ENCODE measurements around the gene HEMGN. TPM values are rescaled to one million over a fixed set of nuclear protein-coding genes. Genes with fewer than 3 reads are reported as not detected.
"Not testable (repeated sequence)": the region's sequence is repeated elsewhere in the genome, so short reads cannot be mapped to it uniquely, and the experiment has no call there.

The HEMGN gene
- total and polyA plus RNA-seq, 2 of the 8 experiments (the other 6 are each of a cell fraction or from before 2014, with no cell fraction given): not detected

DNA sequence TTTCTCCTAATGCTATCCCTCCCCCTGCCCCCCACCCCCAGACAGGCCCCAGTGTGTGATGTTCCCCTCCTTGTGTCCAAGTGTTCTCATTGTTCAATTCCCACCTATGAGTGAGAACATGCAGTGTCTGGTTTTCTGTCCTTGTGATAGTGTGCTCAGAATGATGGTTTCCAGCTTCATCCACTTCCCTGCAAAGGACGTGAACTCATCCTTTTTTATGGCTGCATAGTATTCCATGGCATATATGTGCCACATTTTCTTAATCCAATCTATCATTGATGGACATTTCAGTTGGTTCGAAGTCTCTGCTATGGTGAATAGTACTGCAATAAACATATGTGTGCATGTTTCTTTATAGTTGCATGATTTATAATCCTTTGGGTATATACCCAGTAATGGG lies 7.5 kb upstream of the HEMGN start:
- H3K9me3 ChIP-seq (ENCODE audit: insufficient read depth in 2 of 2, low read depth in 1 of 2, low read length in 1 of 2); H3K79me2 ChIP-seq (ENCODE audit: control insufficient read depth in 1 of 2, insufficient read depth in 2 of 2, low read length in 2 of 2); H2AFZ ChIP-seq (ENCODE audit: low read length); H3K27ac ChIP-seq (ENCODE audit: low read depth, low read length); H3K23ac ChIP-seq (ENCODE audit: insufficient read length); H2BK120ac ChIP-seq (replicated peaks; ENCODE audit: low read depth, low read length); H2BK15ac ChIP-seq (ENCODE audit: low read length); H2AK5ac ChIP-seq (ENCODE audit: low read depth, low read length); H4K20me1 ChIP-seq (replicated peaks in 1 of 2; ENCODE audit: control insufficient read depth in 1 of 2, insufficient read depth in 2 of 2, low read length in 2 of 2); H2BK5ac ChIP-seq (ENCODE audit: low read depth, low read length); H3K4me1 ChIP-seq (replicated peaks in 1 of 4; ENCODE audit: control insufficient read depth in 3 of 4, insufficient read depth in 4 of 4, low read length in 3 of 4); H3K36me3 ChIP-seq (ENCODE audit: control insufficient read depth in 2 of 4, insufficient read depth in 4 of 4, low read length in 3 of 4); H3K23me2 ChIP-seq (ENCODE audit: low read depth, low read length); H4K91ac ChIP-seq (replicated peaks; ENCODE audit: insufficient read length, low read length); H4K8ac ChIP-seq (ENCODE audit: extremely low read depth, insufficient read depth, low read length); DNase-seq (ENCODE audit: low read depth in 1 of 2, low spot score in 2 of 2); CTCF ChIA-PET (ENCODE audit: partially characterized antibody); H3K79me1 ChIP-seq (ENCODE audit: low read depth, low read length); H2BK20ac ChIP-seq (ENCODE audit: low read length); H3K56ac ChIP-seq (replicated peaks; ENCODE audit: insufficient read length, low read depth, low read length); FAIRE-seq; H3K4ac ChIP-seq (replicated peaks; ENCODE audit: insufficient read length, low read depth, low read length); H3K4me2 ChIP-seq (ENCODE audit: insufficient read depth in 1 of 2, low read depth in 2 of 2, low read length in 2 of 2); H2BK12ac ChIP-seq (ENCODE audit: low read depth, low read length); H4K5ac ChIP-seq (ENCODE audit: insufficient read length, low read depth, low read length); H3K4me3 ChIP-seq (ENCODE audit: extremely low read depth in 1 of 4, insufficient read depth in 2 of 4, low read depth in 3 of 4, low read length in 4 of 4); H3K9ac ChIP-seq (replicated peaks in 1 of 4; ENCODE audit: extremely low read depth in 1 of 4, low read depth in 3 of 4, low read length in 3 of 4); POLR2A ChIA-PET (ENCODE audit: partially characterized antibody); H3K14ac ChIP-seq (ENCODE audit: insufficient read length); H3K18ac ChIP-seq (ENCODE audit: extremely low read depth, low read length): not testable (repeated sequence)
- H3K27me3 ChIP-seq (replicated peaks in 1 of 4; ENCODE audit: control insufficient read depth in 3 of 4, extremely low read depth in 1 of 4, insufficient read depth in 3 of 4, low read length in 3 of 4): peaks cover 0 to 21% (median 7%) of the 10 kb centered on the region in 4 experiments; a peak in 5 of 7 replicates
- WGBS, 2 experiments (ENCODE audit: extremely low coverage in 1 of 2, insufficient coverage in 1 of 2, insufficient read length in 1 of 2, insufficient replicate concordance in 2 of 2, low coverage in 1 of 2, low lambda C conversion rate in 2 of 2, missing lambda C conversion rate in 1 of 2): 74% methylated on average over 2 of the region's 2 CpGs; no CpG with 5 or more reads in 1 of the 2 experiments
